Mononuclear cell (primary cell): ENCODE measurements around the gene IPMK. TPM values are rescaled to one million over a fixed set of nuclear protein-coding genes. Genes with fewer than 3 reads are reported as not detected.
"Not testable (repeated sequence)": the region's sequence is repeated elsewhere in the genome, so short reads cannot be mapped to it uniquely, and the experiment has no call there.

Experiments used
- H3K27me3 ChIP-seq: 2 replicates; pipeline ENCODE4 v1.6.0; 2011; ENCODE audit warnings: low read length, control low read depth; ENCODE audit not compliant: insufficient read depth
- H3K4me1 ChIP-seq: 2 replicates; pipeline ENCODE4 v1.5.1; 2011; ENCODE audit warnings: mild to moderate bottlenecking, low read length, control low read depth; ENCODE audit not compliant: insufficient read depth
- H3K4me3 ChIP-seq: 2 replicates; pipeline ENCODE4 v1.5.1; 2011; ENCODE audit warnings: mild to moderate bottlenecking, low read length, moderate library complexity
- H3K9me3 ChIP-seq: 2 replicates; pipeline ENCODE4 v1.5.1; 2011; ENCODE audit warnings: low read depth, mild to moderate bottlenecking, control low read depth, low read length
- total RNA-seq: library from RNA; depleted of rRNA; stranded (reverse); fragments of >200 nt; gene quantifications from one replicate; pipeline ENCODE4 v1.2.3, GENCODE V29; 2012

Gene IPMK
- total RNA-seq, 1 donor = 3.5 TPM

GRCh38 chr10:58171146-58171545 is 96.5 kb downstream of the IPMK start:
- Histone ChIP-seq H3K4me3 (no peak overlapping the region), H3K4me1 (no peaks in the 10 kb centered on the region), H3K27me3 (peaks cover 3% of the 10 kb centered on the region), H3K9me3 (no peaks in the 10 kb centered on the region)

GRCh38 chr10:58164517-58164916 is 103.2 kb downstream of the IPMK start:
- Histone ChIP-seq H3K9me3 (no peaks in the 10 kb centered on the region), H3K4me3 (no peak overlapping the region), H3K27me3 (peaks cover 3% of the 10 kb centered on the region), H3K4me1 (no peaks in the 10 kb centered on the region)

GRCh38 chr10:58158806-58159205 is 108.9 kb downstream of the IPMK start:
- Histone ChIP-seq H3K4me1 (no peaks in the 10 kb centered on the region), H3K9me3 (no peaks in the 10 kb centered on the region)

GRCh38 chr10:58157076-58157766 is 110.5 kb downstream of the IPMK start:
- Histone ChIP-seq H3K27me3 (no peaks in the 10 kb centered on the region), H3K4me1 (no peaks in the 10 kb centered on the region), H3K9me3 (no peaks in the 10 kb centered on the region), H3K4me3 (no peak overlapping the region)

More at GRCh38 chr10:58158806-58159205, 108.9 kb downstream of the IPMK start:
- Histone ChIP-seq H3K4me3 (no peak overlapping the region), H3K27me3 (no peaks in the 10 kb centered on the region)

GRCh38 chr10:58155941-58156340 is 111.8 kb downstream of the IPMK start:
- not testable (repeated sequence) for H3K27me3 ChIP-seq, H3K4me3 ChIP-seq

GRCh38 chr10:58153751-58154150 is 113.9 kb downstream of the IPMK start:
- Histone ChIP-seq H3K9me3 (no peaks in the 10 kb centered on the region), H3K4me3 (no peak overlapping the region), H3K4me1 (no peaks in the 10 kb centered on the region), H3K27me3 (no peaks in the 10 kb centered on the region)

More at GRCh38 chr10:58155941-58156340, 111.8 kb downstream of the IPMK start:
- not testable (repeated sequence) for H3K4me1 ChIP-seq, H3K9me3 ChIP-seq

- H3K27me3 ChIP-seq = no peaks in the 10 kb centered on the region
- no peaks in the 10 kb centered on the region for H3K9me3 ChIP-seq
- H3K4me1 ChIP-seq = no peaks in the 10 kb centered on the region
- no peak overlapping the region for H3K4me3 ChIP-seq
Observed at GRCh38 chr10:58152673-58153263, 114.9 kb downstream of the IPMK start.

- no peak overlapping the region for H3K4me3 ChIP-seq
- H3K27me3 ChIP-seq = no peaks in the 10 kb centered on the region
- no peaks in the 10 kb centered on the region for H3K9me3 ChIP-seq
- H3K4me1 ChIP-seq = no peaks in the 10 kb centered on the region
Observed at GRCh38 chr10:58150290-58150689, 117.4 kb downstream of the IPMK start.

- H3K4me3 ChIP-seq = no peak overlapping the region
- no peaks in the 10 kb centered on the region for H3K9me3 ChIP-seq
- no peaks in the 10 kb centered on the region for H3K27me3 ChIP-seq
- H3K4me1 ChIP-seq = no peaks in the 10 kb centered on the region
Observed at GRCh38 chr10:58143944-58144343, 123.8 kb downstream of the IPMK start.

Other genes starting within 250 kb of the IPMK start
- gene CISD1, start 1.3 kb upstream of the IPMK start, total RNA-seq = 1.3 TPM
- 64.3 TPM for gene UBE2D1, start 67.1 kb upstream of the IPMK start, total RNA-seq
- gene TFAM, start 117.5 kb upstream of the IPMK start, total RNA-seq = 32.8 TPM
- 0.21 TPM for gene BICC1, start 245.0 kb upstream of the IPMK start, total RNA-seq